Measurements from ENCODE around the gene MED13L.

Gene MED13L

DNA sequence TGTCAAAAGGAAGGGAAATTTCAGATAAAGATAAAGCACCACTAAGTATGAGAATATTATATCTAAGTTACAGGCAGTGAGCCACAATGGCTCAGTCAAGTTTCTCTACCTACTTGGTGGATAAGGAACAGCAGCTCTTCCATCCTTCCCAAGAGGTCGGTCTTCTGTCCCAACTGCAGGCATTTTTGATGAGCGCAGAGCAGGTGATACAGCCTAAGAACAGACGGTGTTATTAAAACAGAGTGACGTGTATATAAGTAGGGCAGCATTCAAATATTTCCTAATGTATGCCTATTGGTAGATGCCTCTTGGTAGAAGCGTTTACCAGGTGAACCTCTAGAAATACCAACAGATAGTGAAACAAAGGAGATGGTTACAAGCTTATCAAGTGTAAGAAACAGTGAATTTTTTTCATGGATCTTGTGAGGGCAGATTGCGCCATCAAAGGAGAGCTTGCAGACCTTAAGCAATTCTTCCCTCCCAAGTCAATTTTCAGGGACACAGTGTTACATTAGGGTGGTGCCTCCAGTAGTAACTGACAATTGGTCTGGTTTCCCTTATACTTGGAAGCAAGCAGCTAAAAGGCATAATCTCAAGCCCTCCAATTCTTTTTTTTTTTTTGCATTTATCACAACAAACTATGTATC is 274.5 kb downstream of the MED13L start:
- H3K27ac ChIP-seq (ENCODE audit: low read depth, low read length) = no peak overlapping the region
- peaks cover 3% of the 10 kb centered on the region; the same call in 1 of the 2 replicates for H3K36me3 ChIP-seq (ENCODE audit: low read length)
- H3K4me2 ChIP-seq (ENCODE audit: low read depth, low read length, poor library complexity, severe bottlenecking) = no peak overlapping the region
- TF ChIP-seq CTCF (IDR thresholded peaks at IDR 0.05; ENCODE audit: insufficient read depth, low read length, poor library complexity, severe bottlenecking) (no peak), EZH2phosphoT487 (conservative IDR thresholded peaks at IDR 0.05; ENCODE audit: low read length) (no peak)
- H4K20me1 ChIP-seq (ENCODE audit: low read depth, low read length) = no peaks in the 10 kb centered on the region
- no peaks in the 10 kb centered on the region for H3F3A ChIP-seq (ENCODE audit: insufficient read depth)
- no peaks in the 10 kb centered on the region for H3K9me3 ChIP-seq (ENCODE audit: insufficient read depth, low read length)
- no peak overlapping the region for H3K4me3 ChIP-seq (ENCODE audit: insufficient read depth, low read length, poor library complexity, severe bottlenecking)
- no peaks in the 10 kb centered on the region for H3K79me2 ChIP-seq (ENCODE audit: insufficient read depth, low read length)
- no peak overlapping the region for H3K9ac ChIP-seq (ENCODE audit: low read length)
- H2AFZ ChIP-seq (ENCODE audit: low read depth, low read length, severe bottlenecking) = no peak overlapping the region
- H3K9me2 ChIP-seq (replicated peaks; ENCODE audit: insufficient read depth, low read length) = no peaks in the 10 kb centered on the region
- H3K27me3 ChIP-seq (ENCODE audit: low read length) = no peaks in the 10 kb centered on the region

DNA sequence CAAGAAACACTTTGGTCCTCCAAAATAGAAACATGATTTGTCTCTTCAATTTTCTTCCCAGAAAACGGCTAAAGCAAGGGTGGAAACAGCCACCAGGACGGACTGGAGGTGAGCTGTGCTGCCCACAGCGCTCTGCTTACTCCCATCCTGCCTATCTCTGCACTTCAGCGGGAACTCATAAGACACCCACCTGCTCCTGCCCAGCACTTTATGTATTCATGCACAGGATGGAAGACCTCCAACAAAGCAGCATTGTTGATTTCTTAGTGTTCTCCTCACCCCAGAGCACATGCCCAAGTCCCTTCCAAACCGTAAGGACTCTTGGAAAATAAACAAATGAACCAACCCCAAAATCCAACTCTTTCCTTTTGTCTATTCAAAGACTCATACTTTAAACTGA is 277.2 kb downstream of the MED13L start:
- no peaks in the 10 kb centered on the region for H3K9me3 ChIP-seq (ENCODE audit: insufficient read depth, low read length)
- no peaks in the 10 kb centered on the region for H3F3A ChIP-seq (ENCODE audit: insufficient read depth)
- H3K4me3 ChIP-seq (ENCODE audit: insufficient read depth, low read length, poor library complexity, severe bottlenecking) = no peak overlapping the region
- no peak for TF ChIP-seq CTCF (IDR thresholded peaks at IDR 0.05; ENCODE audit: insufficient read depth, low read length, poor library complexity, severe bottlenecking)
- H2AFZ ChIP-seq (ENCODE audit: low read depth, low read length, severe bottlenecking) = no peak overlapping the region
- H3K79me2 ChIP-seq (ENCODE audit: insufficient read depth, low read length) = no peaks in the 10 kb centered on the region
- H3K27ac ChIP-seq (ENCODE audit: low read depth, low read length) = no peak overlapping the region
- H3K4me2 ChIP-seq (ENCODE audit: low read depth, low read length, poor library complexity, severe bottlenecking) = no peak overlapping the region
- no peaks in the 10 kb centered on the region for H4K20me1 ChIP-seq (ENCODE audit: low read depth, low read length)
- no peaks in the 10 kb centered on the region; the same call in 1 of the 2 replicates for H3K36me3 ChIP-seq (ENCODE audit: low read length)
- H3K9me2 ChIP-seq (replicated peaks; ENCODE audit: insufficient read depth, low read length) = no peaks in the 10 kb centered on the region
- no peaks in the 10 kb centered on the region for H3K27me3 ChIP-seq (ENCODE audit: low read length)
- no peak overlapping the region for H3K9ac ChIP-seq (ENCODE audit: low read length)

DNA sequence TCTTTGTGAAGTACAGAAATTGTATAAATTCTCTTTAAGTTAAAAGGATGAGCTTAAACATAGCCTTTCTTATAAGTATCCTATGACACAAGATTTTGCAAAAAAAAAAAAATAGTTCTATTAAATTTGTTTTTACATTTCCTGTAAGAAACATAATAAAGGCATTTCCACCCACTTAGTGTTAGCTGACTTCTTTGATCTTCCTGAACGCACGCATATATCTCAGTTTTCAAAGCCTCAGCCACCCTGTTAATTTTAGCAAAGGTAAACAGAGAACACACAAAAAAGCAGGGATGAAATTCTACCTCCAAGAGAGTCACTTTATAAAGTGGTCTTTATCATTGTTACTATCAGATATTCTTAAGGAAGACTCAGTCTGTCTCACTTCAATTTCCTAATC is 277.9 kb downstream of the MED13L start:
- H3K27ac ChIP-seq (ENCODE audit: low read depth, low read length) = no peak overlapping the region
- TF ChIP-seq EZH2phosphoT487 (conservative IDR thresholded peaks at IDR 0.05; ENCODE audit: low read length) (no peak), CTCF (IDR thresholded peaks at IDR 0.05; ENCODE audit: insufficient read depth, low read length, poor library complexity, severe bottlenecking) (no peak)
- H3K27me3 ChIP-seq (ENCODE audit: low read length) = no peaks in the 10 kb centered on the region
- H3K36me3 ChIP-seq (ENCODE audit: low read length) = no peaks in the 10 kb centered on the region; the same call in 1 of the 2 replicates
- no peak overlapping the region for H3K4me2 ChIP-seq (ENCODE audit: low read depth, low read length, poor library complexity, severe bottlenecking)
- no peak overlapping the region for H3K4me3 ChIP-seq (ENCODE audit: insufficient read depth, low read length, poor library complexity, severe bottlenecking)
- no peaks in the 10 kb centered on the region for H3F3A ChIP-seq (ENCODE audit: insufficient read depth)
- no peak overlapping the region for H3K9ac ChIP-seq (ENCODE audit: low read length)
- no peaks in the 10 kb centered on the region for H3K9me2 ChIP-seq (replicated peaks; ENCODE audit: insufficient read depth, low read length)
- H2AFZ ChIP-seq (ENCODE audit: low read depth, low read length, severe bottlenecking) = no peak overlapping the region
- no peaks in the 10 kb centered on the region for H3K79me2 ChIP-seq (ENCODE audit: insufficient read depth, low read length)
- no peaks in the 10 kb centered on the region for H4K20me1 ChIP-seq (ENCODE audit: low read depth, low read length)
- H3K9me3 ChIP-seq (ENCODE audit: insufficient read depth, low read length) = no peaks in the 10 kb centered on the region

Measured in SU-DHL-6 (cell line).